ENCODE measurements around the gene RSPRY1. TPM values are rescaled to one million over a fixed set of nuclear protein-coding genes. Genes with fewer than 3 reads are reported as not detected.

RSPRY1 gene
- total RNA-seq, 1 donor from 2014 or later = 76.8 TPM

DNA sequence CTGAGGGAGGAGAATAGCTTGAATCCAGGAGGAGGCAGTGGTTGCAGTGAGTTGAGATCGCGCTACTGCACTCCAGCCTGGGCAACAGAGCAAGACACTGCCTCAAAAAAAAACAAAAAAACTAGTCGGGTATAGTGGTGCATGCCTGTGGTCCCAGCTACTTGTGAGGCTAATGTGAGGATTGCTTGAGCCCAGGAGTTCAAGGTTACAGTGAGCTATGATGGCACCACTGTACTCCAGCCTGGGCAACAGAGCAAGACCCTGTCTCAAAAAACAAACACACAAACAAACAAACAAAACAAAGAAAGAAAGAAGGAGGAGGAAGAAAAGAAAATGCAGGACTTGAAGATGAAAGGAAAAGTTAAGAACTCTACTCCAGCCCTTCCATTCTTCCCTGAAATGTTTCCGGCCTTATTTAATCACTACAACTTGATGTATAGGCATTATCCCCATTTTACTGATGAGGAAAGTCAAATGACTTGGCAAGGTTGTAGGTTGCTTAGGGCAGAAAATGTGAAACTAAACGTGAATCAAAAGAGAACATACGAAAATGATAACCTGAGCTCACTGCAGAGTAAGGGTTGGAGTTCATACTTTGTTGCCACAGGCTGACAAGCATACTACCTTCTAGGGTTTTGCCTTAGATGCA lies 30.3 kb upstream of the RSPRY1 start:
- H3K4me3 ChIP-seq (ENCODE audit: insufficient read depth, low read depth, low read length) = no peak overlapping the region
- no peak for DNase-seq (ENCODE audit: low read depth)
- peaks cover 23% of the 10 kb centered on the region for H3K36me3 ChIP-seq (ENCODE audit: insufficient read depth, low read length)
- peaks cover 3% of the 10 kb centered on the region for H3K4me1 Mint-ChIP-seq (ENCODE audit: low read depth, unreplicated experiment)
- H3K27me3 ChIP-seq (ENCODE audit: insufficient read depth, low read length) = no peaks in the 10 kb centered on the region
- no peak overlapping the region for H3K27ac ChIP-seq (ENCODE audit: low read depth, low read length)
- no peaks in the 10 kb centered on the region for H3K9me3 ChIP-seq (ENCODE audit: insufficient read depth, low read depth, low read length)
- H3K4me3 Mint-ChIP-seq (ENCODE audit: unreplicated experiment) = no peak overlapping the region
- H3K4me2 ChIP-seq (ENCODE audit: low read length) = no peak overlapping the region
- no peak for TF ChIP-seq EZH2 (IDR thresholded peaks at IDR 0.05; ENCODE audit: insufficient read depth, low read length)
- TF ChIP-seq, protein P1, sequence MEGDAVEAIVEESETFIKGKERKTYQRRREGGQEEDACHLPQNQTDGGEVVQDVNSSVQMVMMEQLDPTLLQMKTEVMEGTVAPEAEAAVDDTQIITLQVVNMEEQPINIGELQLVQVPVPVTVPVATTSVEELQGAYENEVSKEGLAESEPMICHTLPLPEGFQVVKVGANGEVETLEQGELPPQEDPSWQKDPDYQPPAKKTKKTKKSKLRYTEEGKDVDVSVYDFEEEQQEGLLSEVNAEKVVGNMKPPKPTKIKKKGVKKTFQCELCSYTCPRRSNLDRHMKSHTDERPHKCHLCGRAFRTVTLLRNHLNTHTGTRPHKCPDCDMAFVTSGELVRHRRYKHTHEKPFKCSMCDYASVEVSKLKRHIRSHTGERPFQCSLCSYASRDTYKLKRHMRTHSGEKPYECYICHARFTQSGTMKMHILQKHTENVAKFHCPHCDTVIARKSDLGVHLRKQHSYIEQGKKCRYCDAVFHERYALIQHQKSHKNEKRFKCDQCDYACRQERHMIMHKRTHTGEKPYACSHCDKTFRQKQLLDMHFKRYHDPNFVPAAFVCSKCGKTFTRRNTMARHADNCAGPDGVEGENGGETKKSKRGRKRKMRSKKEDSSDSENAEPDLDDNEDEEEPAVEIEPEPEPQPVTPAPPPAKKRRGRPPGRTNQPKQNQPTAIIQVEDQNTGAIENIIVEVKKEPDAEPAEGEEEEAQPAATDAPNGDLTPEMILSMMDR (IDR thresholded peaks at IDR 0.05; ENCODE audit: insufficient read depth, low read depth, low read length) = no peak
- peaks cover 30% of the 10 kb centered on the region for H3K36me3 Mint-ChIP-seq (ENCODE audit: low read depth, unreplicated experiment)
- no peaks in the 10 kb centered on the region for H3K9me3 Mint-ChIP-seq (ENCODE audit: unreplicated experiment)
- H3K9ac ChIP-seq (ENCODE audit: low read length) = no peak overlapping the region
- H3K4me1 ChIP-seq (ENCODE audit: insufficient read depth, low read length) = no peaks in the 10 kb centered on the region
- H3K79me2 ChIP-seq (ENCODE audit: insufficient read depth, low read length) = no peaks in the 10 kb centered on the region
- no peaks in the 10 kb centered on the region for H4K20me1 ChIP-seq (ENCODE audit: insufficient read depth, low read length)
- FAIRE-seq = no peak
- no peak overlapping the region for H2AFZ ChIP-seq (ENCODE audit: low read depth, low read length)
- H3K27ac Mint-ChIP-seq (ENCODE audit: unreplicated experiment) = no peak overlapping the region
- H3K27me3 Mint-ChIP-seq (ENCODE audit: low read depth, unreplicated experiment) = no peaks in the 10 kb centered on the region

DNA sequence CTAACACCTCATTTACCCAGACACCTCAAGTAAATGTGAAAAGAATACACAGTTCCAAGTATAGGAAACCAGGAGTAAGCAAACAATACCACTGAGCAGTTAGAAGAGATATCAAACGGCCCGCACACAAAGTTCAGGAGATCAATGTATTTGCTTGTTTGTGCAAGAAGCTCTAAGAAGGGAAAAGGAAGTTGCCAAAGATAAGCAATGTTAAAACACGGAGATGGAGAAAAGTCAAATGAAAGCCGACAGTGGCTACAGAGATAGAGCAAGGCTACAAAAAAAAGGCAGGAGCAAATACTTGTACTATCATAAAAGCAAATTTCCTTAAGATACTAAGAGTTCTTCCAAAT lies 29.8 kb upstream of the RSPRY1 start:
- Mint-ChIP-seq H3K36me3 (ENCODE audit: low read depth, unreplicated experiment) (peaks cover 30% of the 10 kb centered on the region), H3K27ac (ENCODE audit: unreplicated experiment) (no peak overlapping the region)
- no peak for FAIRE-seq

DNA sequence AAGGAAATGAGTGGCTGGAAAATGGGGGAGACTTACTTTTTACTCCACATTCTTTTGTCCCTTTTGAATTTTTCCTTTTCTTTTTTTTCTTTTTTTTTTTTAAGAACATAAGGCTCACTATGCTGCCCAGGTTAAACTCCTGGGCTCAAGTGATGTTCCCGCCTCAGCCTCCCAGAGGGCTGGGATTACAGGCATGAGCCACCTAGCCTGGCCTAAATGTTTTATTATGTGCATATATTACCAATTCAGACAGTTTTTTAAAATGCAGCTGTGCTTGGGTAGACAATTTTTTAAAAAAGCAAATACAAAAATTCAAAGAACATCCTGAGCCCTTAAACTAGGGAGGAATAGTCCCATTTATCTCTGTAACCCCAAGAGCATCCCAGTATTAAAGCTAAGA lies 28.6 kb upstream of the RSPRY1 start:
- no peaks in the 10 kb centered on the region for H3K27me3 Mint-ChIP-seq (ENCODE audit: low read depth, unreplicated experiment)
- peaks cover 25% of the 10 kb centered on the region for H3K36me3 Mint-ChIP-seq (ENCODE audit: low read depth, unreplicated experiment)
- Histone ChIP-seq H2AFZ (ENCODE audit: low read depth, low read length) (no peak overlapping the region), H3K4me3 (ENCODE audit: insufficient read depth, low read depth, low read length) (no peak overlapping the region), H3K4me2 (ENCODE audit: low read length) (no peak overlapping the region), H3K27me3 (ENCODE audit: insufficient read depth, low read length) (no peaks in the 10 kb centered on the region), H3K36me3 (ENCODE audit: insufficient read depth, low read length) (peaks cover 22% of the 10 kb centered on the region), H3K9me3 (ENCODE audit: insufficient read depth, low read depth, low read length) (no peaks in the 10 kb centered on the region), H3K27ac (ENCODE audit: low read depth, low read length) (no peak overlapping the region), H3K9ac (ENCODE audit: low read length) (no peak overlapping the region), H4K20me1 (ENCODE audit: insufficient read depth, low read length) (no peaks in the 10 kb centered on the region), H3K4me1 (ENCODE audit: insufficient read depth, low read length) (no peaks in the 10 kb centered on the region), H3K79me2 (ENCODE audit: insufficient read depth, low read length) (no peaks in the 10 kb centered on the region)
- TF ChIP-seq, protein P1 (IDR thresholded peaks at IDR 0.05; ENCODE audit: insufficient read depth, low read depth, low read length) = no peak
- no peak for TF ChIP-seq EZH2 (IDR thresholded peaks at IDR 0.05; ENCODE audit: insufficient read depth, low read length)
- H3K4me1 Mint-ChIP-seq (ENCODE audit: low read depth, unreplicated experiment) = no peaks in the 10 kb centered on the region
- no peak overlapping the region for H3K4me3 Mint-ChIP-seq (ENCODE audit: unreplicated experiment)
- H3K9me3 Mint-ChIP-seq (ENCODE audit: unreplicated experiment) = no peaks in the 10 kb centered on the region
- H3K27ac Mint-ChIP-seq (ENCODE audit: unreplicated experiment) = no peak overlapping the region
- DNase-seq (ENCODE audit: low read depth) (no peak), FAIRE-seq (no peak)

More for the DNA sequence above, 29.8 kb upstream of the RSPRY1 start:
- no peaks in the 10 kb centered on the region for H4K20me1 ChIP-seq (ENCODE audit: insufficient read depth, low read length)
- Mint-ChIP-seq H3K9me3 (ENCODE audit: unreplicated experiment) (no peaks in the 10 kb centered on the region), H3K27me3 (ENCODE audit: low read depth, unreplicated experiment) (no peaks in the 10 kb centered on the region), H3K4me1 (ENCODE audit: low read depth, unreplicated experiment) (no peaks in the 10 kb centered on the region), H3K4me3 (ENCODE audit: unreplicated experiment) (no peak overlapping the region)
- H3K4me3 ChIP-seq (ENCODE audit: insufficient read depth, low read depth, low read length) = no peak overlapping the region
- no peak for DNase-seq (ENCODE audit: low read depth)
- H3K9ac ChIP-seq (ENCODE audit: low read length) = no peak overlapping the region
- no peaks in the 10 kb centered on the region for H3K27me3 ChIP-seq (ENCODE audit: insufficient read depth, low read length)
- no peaks in the 10 kb centered on the region for H3K9me3 ChIP-seq (ENCODE audit: insufficient read depth, low read depth, low read length)
- H3K27ac ChIP-seq (ENCODE audit: low read depth, low read length) = no peak overlapping the region
- no peak overlapping the region for H2AFZ ChIP-seq (ENCODE audit: low read depth, low read length)
- no peak overlapping the region for H3K4me2 ChIP-seq (ENCODE audit: low read length)
- no peaks in the 10 kb centered on the region for H3K4me1 ChIP-seq (ENCODE audit: insufficient read depth, low read length)
- no peak for TF ChIP-seq EZH2 (IDR thresholded peaks at IDR 0.05; ENCODE audit: insufficient read depth, low read length)
- TF ChIP-seq, protein P1 (IDR thresholded peaks at IDR 0.05; ENCODE audit: insufficient read depth, low read depth, low read length) = no peak
- H3K36me3 ChIP-seq (ENCODE audit: insufficient read depth, low read length) = peaks cover 26% of the 10 kb centered on the region
- H3K79me2 ChIP-seq (ENCODE audit: insufficient read depth, low read length) = no peaks in the 10 kb centered on the region
